Tibial nerve (tissue), 4 donors: ENCODE results near the gene EIF2B2. TPM values are rescaled to one million over a fixed set of nuclear protein-coding genes. Genes with fewer than 3 reads are reported as not detected.

Experiments used
- DNase-seq, 2 donors: peaks; one replicate each; pipeline ENCODE4 v3.0.0-alpha.2; 2019; ENCODE audit warnings: low spot score in 2 of 2
- H3K27ac ChIP-seq, 4 donors: fragments of 200-600 bp; sonication (generic) in 3 of 4; one replicate each; pipeline ENCODE4 v1.5.1; 2017 to 2019; ENCODE audit warnings: mild to moderate bottlenecking in 1 of 4
- H3K27me3 ChIP-seq, 2 donors: fragments of 200-600 bp; sonication (generic) in 1 of 2; one replicate each; pipeline versions ENCODE4 v1.5.1 to v1.6.0; 2017 to 2019
- H3K36me3 ChIP-seq, 3 donors: fragments of 200-600 bp; sonication (generic); one replicate each; pipeline ENCODE4 v1.5.1; 2018 to 2019
- H3K4me1 ChIP-seq, 4 donors: fragments of 200-600 bp; sonication (generic) in 3 of 4; one replicate each; pipeline ENCODE4 v1.5.1; 2017 to 2019
- H3K4me3 ChIP-seq, 4 donors: fragments of 200-600 bp; sonication (generic) in 3 of 4; one replicate each; pipeline ENCODE4 v1.5.1; 2017 to 2019; ENCODE audit warnings: mild to moderate bottlenecking in 1 of 4, moderate library complexity in 1 of 4
- H3K9me3 ChIP-seq, 4 donors: fragments of 200-600 bp; sonication (generic) in 3 of 4; one replicate each; pipeline ENCODE4 v1.5.1; 2017 to 2019
- EP300 ChIP-seq, 2 donors: sonication (generic); formaldehyde crosslinking; IDR thresholded peaks; one replicate each; pipeline ENCODE4 v1.6.1; 2017; ENCODE audit warnings: antibody characterized with exemption in 2 of 2, mild to moderate bottlenecking in 1 of 2
- POLR2A ChIP-seq, 2 donors: fragments of 450-650 bp; IDR thresholded peaks; one replicate each; pipeline ENCODE4 v1.6.1; 2017; ENCODE audit warnings: antibody characterized with exemption in 2 of 2, mild to moderate bottlenecking in 2 of 2, moderate library complexity in 2 of 2
- WGBS, 2 donors: methylation state at CpG; one replicate each; pipeline ENCODE4 v1.1.5; 2018; 5-methylcytosine and 5-hydroxymethylcytosine counted together
- small RNA-seq: library from RNA; depleted of rRNA; stranded (forward); fragments of <200 nt; gene quantifications from one replicate; pipeline ENCODE3, GENCODE V24; 2016
- total RNA-seq, 4 donors: library from RNA; depleted of rRNA; stranded (reverse); fragments of >200 nt; gene quantifications; one replicate each; pipeline ENCODE4 v1.1.0, GENCODE V29; 2016
- TF ChIP-seq, protein P1 (sequence below), 5 experiments: fragments of 200-600 bp in 3 of 5; fragments of 450-650 bp in 2 of 5; sonication (generic) in 3 of 5; IDR thresholded peaks; one replicate each; pipeline ENCODE4 v1.5.1; 2016 to 2019; ENCODE audit warnings: antibody characterized with exemption in 5 of 5, mild to moderate bottlenecking in 3 of 5, moderate library complexity in 2 of 5

EIF2B2 gene
- total RNA-seq, 4 donors from 2014 or later = 26.1 to 44.9 (median 36.1) TPM

GRCh38 chr14:75059642-75060041 lies 56.9 kb downstream of the EIF2B2 start:
- no peaks in the 10 kb centered on the region for H3K9me3 ChIP-seq
- WGBS, 2 donors = 39 to 53% methylated on average over 2 of the region's 2 CpGs
- no peak for TF ChIP-seq POLR2A (IDR thresholded peaks at IDR 0.05)
- TF ChIP-seq EP300 (IDR thresholded peaks at IDR 0.05) = no peak
- TF ChIP-seq, protein P1, sequence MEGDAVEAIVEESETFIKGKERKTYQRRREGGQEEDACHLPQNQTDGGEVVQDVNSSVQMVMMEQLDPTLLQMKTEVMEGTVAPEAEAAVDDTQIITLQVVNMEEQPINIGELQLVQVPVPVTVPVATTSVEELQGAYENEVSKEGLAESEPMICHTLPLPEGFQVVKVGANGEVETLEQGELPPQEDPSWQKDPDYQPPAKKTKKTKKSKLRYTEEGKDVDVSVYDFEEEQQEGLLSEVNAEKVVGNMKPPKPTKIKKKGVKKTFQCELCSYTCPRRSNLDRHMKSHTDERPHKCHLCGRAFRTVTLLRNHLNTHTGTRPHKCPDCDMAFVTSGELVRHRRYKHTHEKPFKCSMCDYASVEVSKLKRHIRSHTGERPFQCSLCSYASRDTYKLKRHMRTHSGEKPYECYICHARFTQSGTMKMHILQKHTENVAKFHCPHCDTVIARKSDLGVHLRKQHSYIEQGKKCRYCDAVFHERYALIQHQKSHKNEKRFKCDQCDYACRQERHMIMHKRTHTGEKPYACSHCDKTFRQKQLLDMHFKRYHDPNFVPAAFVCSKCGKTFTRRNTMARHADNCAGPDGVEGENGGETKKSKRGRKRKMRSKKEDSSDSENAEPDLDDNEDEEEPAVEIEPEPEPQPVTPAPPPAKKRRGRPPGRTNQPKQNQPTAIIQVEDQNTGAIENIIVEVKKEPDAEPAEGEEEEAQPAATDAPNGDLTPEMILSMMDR (IDR thresholded peaks at IDR 0.05) = no peak
- H3K27me3 ChIP-seq = no peaks in the 10 kb centered on the region
- H3K36me3 ChIP-seq = peaks cover 0 to 10% (median 0%) of the 10 kb centered on the region in 3 donors
- H3K27ac ChIP-seq = no peak overlapping the region
- H3K4me1 ChIP-seq = peaks cover 0 to 16% (median 8%) of the 10 kb centered on the region in 4 donors
- no peak for DNase-seq
- no peak overlapping the region for H3K4me3 ChIP-seq

GRCh38 chr14:75060420-75060819 lies 57.7 kb downstream of the EIF2B2 start:
- H3K36me3 ChIP-seq = peaks cover 0 to 10% (median 0%) of the 10 kb centered on the region in 3 donors
- TF ChIP-seq, protein P1 (IDR thresholded peaks at IDR 0.05) = no peak
- TF ChIP-seq EP300 (IDR thresholded peaks at IDR 0.05) (no peak), POLR2A (IDR thresholded peaks at IDR 0.05) (no peak)
- DNase-seq = no peak
- no peaks in the 10 kb centered on the region for H3K27me3 ChIP-seq
- 77 to 98% methylated on average over 2 of the region's 2 CpGs for WGBS, 2 donors
- H3K4me1 ChIP-seq = peaks cover 0 to 20% (median 8%) of the 10 kb centered on the region in 4 donors
- H3K4me3 ChIP-seq = no peak overlapping the region
- H3K9me3 ChIP-seq = no peaks in the 10 kb centered on the region
- no peak overlapping the region for H3K27ac ChIP-seq

Small RNA genes within 50 kb of the gene (small RNA-seq; reads per million reads assigned to genes)
- not detected for gene RNU6-689P

Other genes starting within 250 kb of the EIF2B2 start
- 10 to 100 TPM; 66.9 to 76.6 (median 72.1) TPM for gene YLPM1, start 239.6 kb upstream of the EIF2B2 start, total RNA-seq
- not detected for gene PROX2, start 126.8 kb upstream of the EIF2B2 start, total RNA-seq
- gene DLST, start 121.0 kb upstream of the EIF2B2 start, total RNA-seq = 10 to 100 TPM; 73.5 to 94.8 (median 87.2) TPM
- gene RPS6KL1, start 79.7 kb upstream of the EIF2B2 start, total RNA-seq = 10 to 100 TPM in 2 of 4 donors, 1 to 10 TPM in 2; 2.0 to 20.7 (median 7.7) TPM
- gene PGF, start 47.3 kb upstream of the EIF2B2 start, total RNA-seq = 10 to 100 TPM; 13.2 to 39.5 (median 18.0) TPM
- gene MLH3, start 48.5 kb downstream of the EIF2B2 start, total RNA-seq = 10 to 100 TPM; 26.4 to 48.1 (median 36.0) TPM
- gene ACYP1, start 61.1 kb downstream of the EIF2B2 start, total RNA-seq = 10 to 100 TPM in 2 of 4 donors, 1 to 10 TPM in 2; 4.2 to 24.3 (median 9.9) TPM
- 1 to 10 TPM in 3 of 4 donors, under 1 TPM in 1; 0.78 to 3.1 (median 1.2) TPM for gene ZC2HC1C, start 66.7 kb downstream of the EIF2B2 start, total RNA-seq
- 100 to 1,000 TPM in 2 of 4 donors, 10 to 100 TPM in 2; 76.1 to 109 (median 94.4) TPM for gene NEK9, start 124.1 kb downstream of the EIF2B2 start, total RNA-seq
- gene TMED10, start 173.7 kb downstream of the EIF2B2 start, total RNA-seq = 100 to 1,000 TPM; 262 to 296 (median 280) TPM